Type B pancreatic cell (in vitro differentiated cells): ENCODE data around the gene PEA15. TPM values are rescaled to one million over a fixed set of nuclear protein-coding genes. Genes with fewer than 3 reads are reported as not detected.

Experiments used
- DNase-seq: peaks from one replicate; pipeline ENCODE4 v3.0.0; 2021; ENCODE audit warnings: mixed read lengths; ENCODE audit not compliant: unreplicated experiment; ENCODE audit errors: extremely low spot score
- H3K27ac Mint-ChIP-seq: 2 replicates; pipeline ENCODE4 v1.8.0; 2021; ENCODE audit warnings: mild to moderate bottlenecking, mixed read lengths
- H3K27me3 Mint-ChIP-seq: 2 replicates; pipeline ENCODE4 v1.8.0; 2021; ENCODE audit warnings: mixed read lengths
- H3K36me3 Mint-ChIP-seq: 2 replicates; pipeline ENCODE4 v1.8.0; 2021; ENCODE audit warnings: mixed read lengths
- H3K4me1 Mint-ChIP-seq: one replicate; pipeline ENCODE4 v1.8.0; 2021; ENCODE audit warnings: mixed read lengths; ENCODE audit not compliant: unreplicated experiment
- H3K4me3 Mint-ChIP-seq: 2 replicates; pipeline ENCODE4 v1.8.0; 2021; ENCODE audit warnings: mild to moderate bottlenecking, mixed read lengths
- H3K9me3 Mint-ChIP-seq: 2 replicates; pipeline ENCODE4 v1.8.0; 2021; ENCODE audit warnings: mixed read lengths
- CTCF ChIP-seq: fragments of 200-600 bp; sonication (generic); conservative IDR thresholded peaks from 2 replicates; pipeline ENCODE4 v1.5.0; 2021; ENCODE audit warnings: antibody characterized with exemption, mild to moderate bottlenecking
- total RNA-seq: library from RNA; stranded (reverse); gene quantifications from 2 replicates; pipeline ENCODE4 v1.2.1, GENCODE V29; 2021; ENCODE audit warnings: low replicate concordance

PEA15 gene
- total RNA-seq, 1 donor from 2014 or later = 67.7 TPM

- Mint-ChIP-seq H3K4me3 (no peak overlapping the region), H3K9me3 (no peaks in the 10 kb centered on the region), H3K27me3 (no peaks in the 10 kb centered on the region), H3K36me3 (peaks cover 7% of the 10 kb centered on the region), H3K27ac (no peak overlapping the region), H3K4me1 (peaks cover 17% of the 10 kb centered on the region)
- DNase-seq = no peak
- TF ChIP-seq CTCF = peak; percentile 87
Measured at GRCh38 chr1:160251687-160252526, 46.7 kb downstream of the PEA15 start.

GRCh38 chr1:160255781-160256300 lies 50.7 kb downstream of the PEA15 start:
- TF ChIP-seq CTCF = no peak
- H3K27me3 Mint-ChIP-seq = no peaks in the 10 kb centered on the region
- H3K36me3 Mint-ChIP-seq = peaks cover 8% of the 10 kb centered on the region
- peaks cover 30% of the 10 kb centered on the region for H3K4me1 Mint-ChIP-seq
- H3K9me3 Mint-ChIP-seq = no peaks in the 10 kb centered on the region
- no peak overlapping the region for H3K4me3 Mint-ChIP-seq
- no peak overlapping the region for H3K27ac Mint-ChIP-seq
- DNase-seq = no peak

GRCh38 chr1:160256396-160257046 lies 51.3 kb downstream of the PEA15 start:
- DNase-seq = no peak
- Mint-ChIP-seq H3K27ac (no peak overlapping the region), H3K9me3 (no peaks in the 10 kb centered on the region), H3K36me3 (peaks cover 7% of the 10 kb centered on the region), H3K4me3 (no peak overlapping the region), H3K4me1 (peaks cover 31% of the 10 kb centered on the region), H3K27me3 (no peaks in the 10 kb centered on the region)
- TF ChIP-seq CTCF = no peak

- no peak overlapping the region for H3K27ac Mint-ChIP-seq
- H3K27me3 Mint-ChIP-seq = no peaks in the 10 kb centered on the region
- no peak for DNase-seq
- H3K4me3 Mint-ChIP-seq = no peak overlapping the region
- peaks cover 27% of the 10 kb centered on the region for H3K4me1 Mint-ChIP-seq
- no peaks in the 10 kb centered on the region for H3K9me3 Mint-ChIP-seq
- peaks cover 7% of the 10 kb centered on the region for H3K36me3 Mint-ChIP-seq
- TF ChIP-seq CTCF = no peak
Measured at GRCh38 chr1:160257411-160258015, 52.3 kb downstream of the PEA15 start.

GRCh38 chr1:160258177-160258798 lies 53.1 kb downstream of the PEA15 start:
- Mint-ChIP-seq H3K36me3 (peaks cover 7% of the 10 kb centered on the region), H3K9me3 (no peaks in the 10 kb centered on the region), H3K27ac (no peak overlapping the region), H3K4me1 (peaks cover 27% of the 10 kb centered on the region), H3K4me3 (peak overlapping the region; percentile 23), H3K27me3 (no peaks in the 10 kb centered on the region)
- no peak for TF ChIP-seq CTCF
- no peak for DNase-seq
